ENCODE measurements around the gene C9orf78. TPM values are rescaled to one million over a fixed set of nuclear protein-coding genes. Genes with fewer than 3 reads are reported as not detected.

The C9orf78 gene
- total RNA-seq, 2 donors from 2014 or later: 44.6 to 51.7 TPM

DNA sequence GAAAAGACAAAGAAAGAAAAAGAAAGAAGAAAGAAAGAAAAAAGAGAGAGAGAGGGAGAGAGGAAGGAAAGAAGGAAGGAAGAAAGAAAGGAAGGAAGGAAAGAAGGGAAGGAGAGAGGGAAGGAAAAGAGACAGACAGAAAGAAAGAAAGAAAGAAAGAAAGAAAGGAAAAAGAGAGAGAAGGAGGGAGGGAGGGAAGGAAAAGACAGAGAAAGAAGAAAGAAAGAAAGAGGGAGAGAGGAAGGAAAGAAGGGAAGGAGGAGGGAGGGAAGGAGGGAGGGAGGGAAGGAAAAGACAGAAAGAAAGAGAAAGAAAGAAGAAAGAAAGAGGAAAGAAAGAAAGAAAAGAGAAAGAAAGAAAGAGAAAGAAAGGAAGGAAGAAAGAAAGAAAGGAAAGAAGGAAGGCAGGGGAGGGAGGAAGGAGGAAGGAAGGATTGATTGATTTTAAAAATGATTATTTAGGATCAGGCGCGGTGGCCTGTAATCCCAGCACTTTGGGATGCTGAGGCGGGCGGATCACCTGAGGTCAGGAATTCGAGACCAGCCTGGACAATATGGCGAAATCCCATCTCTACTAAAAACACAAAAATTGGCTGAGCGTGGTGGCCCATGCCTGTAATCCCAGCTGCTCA, 55.4 kb downstream of the C9orf78 start:
- Mint-ChIP-seq H3K9me3 (no peaks in the 10 kb centered on the region), H3K36me3 (ENCODE audit: insufficient read depth in 2 of 2) (no peaks in the 10 kb centered on the region), H3K27ac (peak overlapping the region; percentile 44), H3K27me3 (ENCODE audit: low read depth) (peaks cover 22% of the 10 kb centered on the region), H3K4me1 (ENCODE audit: low read depth) (peaks cover 20% of the 10 kb centered on the region), H3K4me3 (no peak overlapping the region)
- ATAC-seq (replicated peaks in 1 of 2) (no peak), DNase-seq (no peak)

DNA sequence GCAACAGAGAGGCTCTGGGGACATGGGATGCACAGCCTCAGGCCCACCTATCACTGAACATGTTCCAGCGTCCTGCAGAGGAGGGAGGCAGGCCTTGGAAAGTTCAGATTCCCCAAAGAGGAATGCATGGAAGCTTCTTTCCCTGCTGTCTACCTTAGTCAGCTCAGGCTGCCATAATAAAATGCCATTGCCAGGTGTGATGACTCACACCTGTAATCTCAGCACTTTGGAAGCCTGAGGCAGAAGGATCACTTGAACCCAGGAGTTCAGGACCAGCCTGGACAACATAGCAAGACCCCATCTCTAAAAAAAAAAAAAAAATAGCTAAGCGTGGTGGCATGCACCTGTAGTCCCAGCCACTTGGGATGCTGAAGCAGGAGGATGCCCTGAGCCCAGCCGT, 56.6 kb downstream of the C9orf78 start:
- Mint-ChIP-seq H3K27ac (no peak overlapping the region), H3K4me3 (no peak overlapping the region), H3K4me1 (ENCODE audit: low read depth) (peaks cover 20% of the 10 kb centered on the region), H3K36me3 (ENCODE audit: insufficient read depth in 2 of 2) (no peaks in the 10 kb centered on the region), H3K27me3 (ENCODE audit: low read depth) (peaks cover 22% of the 10 kb centered on the region), H3K9me3 (no peaks in the 10 kb centered on the region)
- no peak for DNase-seq
- ATAC-seq (replicated peaks in 1 of 2): no peak

GRCh38 chr9:129777769-129778130, 57.3 kb downstream of the C9orf78 start:
- Mint-ChIP-seq H3K4me1 (ENCODE audit: low read depth) (peaks cover 20% of the 10 kb centered on the region), H3K9me3 (no peaks in the 10 kb centered on the region), H3K36me3 (ENCODE audit: insufficient read depth in 2 of 2) (no peaks in the 10 kb centered on the region), H3K27ac (no peak overlapping the region), H3K4me3 (peak overlapping the region; percentile 67 to 81), H3K27me3 (ENCODE audit: low read depth) (peaks cover 22% of the 10 kb centered on the region)
- DNase-seq: no peak
- ATAC-seq (replicated peaks in 1 of 2): peak in 1 of 2 donors; percentile 10

Other genes starting within 250 kb of the C9orf78 start
- gene C9orf50, start 214.2 kb downstream of the C9orf78 start, total RNA-seq: under 1 TPM in 1 of 2 donors, not detected in 1; 0.31 TPM
- gene NTMT1, start 209.1 kb downstream of the C9orf78 start, total RNA-seq: 10 to 100 TPM; 39.3 to 51.9 TPM
- gene ASB6, start 193.1 kb downstream of the C9orf78 start, total RNA-seq: 10 to 100 TPM; 16.9 to 20.2 TPM
- 1 to 10 TPM; 3.3 to 6.1 TPM for gene PRRX2, start 169.6 kb downstream of the C9orf78 start, total RNA-seq
- under 1 TPM; 0.48 to 0.74 TPM for gene PTGES, start 82.2 kb downstream of the C9orf78 start, total RNA-seq
- 10 to 100 TPM; 19.9 to 32.0 TPM for gene TOR1B, start 32.1 kb downstream of the C9orf78 start, total RNA-seq
- 10 to 100 TPM; 47.0 to 49.3 TPM for gene TOR1A, start 11.1 kb downstream of the C9orf78 start, total RNA-seq
- 10 to 100 TPM; 74.4 to 77.9 TPM for gene USP20, start 183 bp upstream of the C9orf78 start, total RNA-seq
- gene FNBP1, start 207.9 kb upstream of the C9orf78 start, total RNA-seq: 100 to 1,000 TPM; 301 to 323 TPM
- gene GPR107, start 218.6 kb upstream of the C9orf78 start, total RNA-seq: 10 to 100 TPM; 27.3 to 31.7 TPM